ENCODE data around the gene DDX17.
"Not testable (repeated sequence)": the region's sequence is repeated elsewhere in the genome, so short reads cannot be mapped to it uniquely, and the experiment has no call there.

Gene DDX17

GRCh38 chr22:38491707-38492348, 14.3 kb downstream of the DDX17 start:
- DNase-seq: no peak

DNA sequence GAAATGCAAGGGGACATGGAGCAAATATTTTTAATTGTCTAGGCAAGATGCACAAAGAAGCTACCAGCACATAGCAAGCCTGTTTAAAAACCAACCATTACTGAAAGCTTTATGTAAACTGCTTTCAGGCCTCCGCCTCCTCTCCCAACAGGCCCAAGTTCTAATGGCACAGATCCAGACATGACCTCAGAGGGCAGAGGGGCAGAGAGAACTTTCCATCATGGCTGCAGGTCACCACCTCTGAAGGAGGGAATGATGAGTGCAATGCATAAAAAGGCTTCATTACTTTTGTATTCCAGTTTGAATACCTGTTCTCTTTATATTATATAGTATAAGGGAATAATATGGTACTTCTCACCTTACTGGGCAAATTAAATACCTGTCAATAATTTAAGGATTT, 15.2 kb downstream of the DDX17 start:
- DNase-seq: no peak

DNA sequence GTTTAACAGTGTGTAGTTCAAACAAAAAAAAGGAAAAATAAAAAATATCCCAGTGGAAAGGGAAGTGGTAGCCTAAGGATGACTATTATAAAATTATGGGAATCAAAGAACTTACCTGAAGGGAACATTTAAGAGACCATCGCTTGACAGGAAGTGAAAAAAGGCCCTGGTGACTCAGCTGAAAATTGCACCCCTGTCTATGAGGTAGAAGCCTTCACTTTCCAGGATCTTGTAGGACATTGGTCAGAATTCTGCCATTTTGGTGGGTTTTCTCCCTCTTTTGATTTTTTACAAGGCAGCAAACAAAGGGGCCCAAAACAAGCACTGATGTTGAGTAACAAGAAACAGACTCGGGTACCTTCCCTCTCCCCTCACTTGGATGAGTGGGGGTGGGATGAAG, 15.6 kb downstream of the DDX17 start:
- no peak for DNase-seq

DNA sequence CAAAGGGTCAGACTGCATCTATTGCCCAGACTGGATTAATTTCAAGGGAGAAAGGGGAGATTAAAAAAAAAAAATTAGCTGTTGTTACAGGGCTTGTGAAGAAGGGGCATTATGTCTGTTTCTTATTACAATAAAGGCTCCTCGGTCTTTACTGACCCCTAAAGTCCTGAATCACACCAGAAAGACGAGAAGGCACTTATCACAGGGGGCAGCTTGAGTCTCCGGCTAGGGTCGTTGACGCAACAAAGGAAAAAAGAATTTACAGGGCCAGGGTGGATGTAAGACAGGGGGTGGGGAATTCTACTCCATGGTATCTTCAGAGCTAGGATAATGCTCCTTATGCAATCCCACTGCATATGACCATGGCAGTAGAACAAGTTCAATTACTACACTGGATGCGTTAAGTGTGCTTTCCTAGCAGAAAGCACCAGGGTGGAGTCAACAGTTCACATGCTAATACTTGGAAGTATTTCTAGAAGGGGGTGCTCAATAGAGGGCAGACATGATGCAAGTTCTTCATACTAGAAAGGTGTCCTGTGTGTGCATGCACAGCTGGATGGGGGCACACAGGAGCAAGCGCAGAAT, 16.5 kb downstream of the DDX17 start:
- no peak for DNase-seq

DNA sequence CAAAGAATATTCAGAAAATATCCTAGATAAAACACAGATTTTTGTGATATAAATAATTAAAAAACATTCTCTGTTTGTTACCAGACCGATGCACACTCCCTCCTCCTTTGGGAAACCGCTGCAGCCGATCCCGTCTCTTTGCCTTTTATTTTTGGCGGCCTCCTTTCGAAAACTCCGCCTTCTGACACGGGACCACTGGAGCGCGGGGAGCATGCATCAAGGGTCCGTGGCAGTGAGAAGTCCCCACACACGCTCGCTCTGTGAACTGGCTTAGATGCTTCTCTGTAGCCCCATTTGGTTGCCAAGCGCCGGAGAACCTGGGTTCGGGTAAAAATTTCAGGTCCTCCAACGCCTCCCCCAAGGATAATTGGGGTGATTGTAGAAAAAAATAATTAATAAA, 17.0 kb downstream of the DDX17 start:
- no peak for DNase-seq

DNA sequence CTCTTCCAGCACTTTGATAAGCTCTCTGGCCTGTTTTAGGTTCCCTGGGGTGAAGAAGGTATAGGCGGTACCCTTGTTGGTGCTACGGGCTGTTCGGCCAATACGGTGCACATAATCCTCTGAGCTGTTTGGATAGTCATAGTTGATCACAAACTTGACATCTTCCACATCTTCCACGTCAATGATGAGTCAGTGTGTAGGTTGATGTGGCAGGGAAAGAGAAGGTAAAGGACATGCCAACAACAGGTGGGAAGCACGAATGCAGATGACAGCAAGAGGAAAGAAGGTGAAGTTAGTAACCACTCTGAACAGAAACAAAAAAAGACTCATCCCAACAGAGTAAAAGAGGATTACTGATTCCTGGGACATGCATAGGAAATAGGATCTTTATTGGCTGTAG, 18.2 kb downstream of the DDX17 start:
- DNase-seq: no peak

DNA sequence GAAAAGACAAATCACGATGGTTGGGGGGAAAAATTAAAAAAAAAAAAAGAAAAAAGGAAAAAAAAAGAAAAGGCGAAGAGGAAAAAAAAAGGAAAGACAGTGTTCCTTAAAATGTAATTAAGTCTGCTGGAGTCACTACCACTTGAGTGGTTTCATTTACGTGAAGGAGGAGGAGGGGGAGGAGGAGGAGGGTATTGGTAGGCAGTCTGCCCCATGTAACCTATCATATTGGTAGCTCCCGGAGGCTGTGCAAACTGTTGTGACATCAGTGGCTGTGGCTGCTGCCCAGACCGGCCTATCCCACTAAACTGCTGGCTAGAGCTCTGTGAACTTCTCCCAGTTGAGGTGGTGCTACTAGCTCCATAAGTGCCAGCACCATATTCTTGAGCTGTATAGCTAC, 20.3 kb downstream of the DDX17 start:
- no peak for DNase-seq

GRCh38 chr22:38484244-38484643, 21.9 kb downstream of the DDX17 start:
- DNase-seq: no peak

GRCh38 chr22:38482662-38483308, 23.3 kb downstream of the DDX17 start:
- no peak for DNase-seq

DNA sequence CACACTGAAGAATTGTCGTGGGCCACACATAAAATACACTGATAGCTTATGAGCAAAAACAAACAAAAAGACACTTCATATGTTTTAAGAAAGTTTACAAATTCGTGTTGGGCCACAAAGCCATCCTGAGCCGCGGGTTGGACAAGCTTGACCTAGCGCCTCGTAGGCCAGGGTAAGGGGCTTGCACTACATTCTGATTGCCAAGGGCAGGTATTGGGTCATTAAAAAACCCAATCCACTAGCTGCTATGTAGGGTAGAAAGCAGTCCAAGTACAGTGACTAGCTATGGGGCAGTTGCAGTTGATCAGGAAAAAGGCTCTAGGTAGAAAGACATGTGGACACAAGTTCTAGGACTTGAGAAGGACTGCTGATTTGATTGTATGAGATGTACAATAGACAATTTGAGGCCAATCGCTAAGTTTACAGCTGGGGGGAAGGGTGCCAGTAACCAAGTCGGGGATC, 24.2 kb downstream of the DDX17 start:
- no peak for DNase-seq

DNA sequence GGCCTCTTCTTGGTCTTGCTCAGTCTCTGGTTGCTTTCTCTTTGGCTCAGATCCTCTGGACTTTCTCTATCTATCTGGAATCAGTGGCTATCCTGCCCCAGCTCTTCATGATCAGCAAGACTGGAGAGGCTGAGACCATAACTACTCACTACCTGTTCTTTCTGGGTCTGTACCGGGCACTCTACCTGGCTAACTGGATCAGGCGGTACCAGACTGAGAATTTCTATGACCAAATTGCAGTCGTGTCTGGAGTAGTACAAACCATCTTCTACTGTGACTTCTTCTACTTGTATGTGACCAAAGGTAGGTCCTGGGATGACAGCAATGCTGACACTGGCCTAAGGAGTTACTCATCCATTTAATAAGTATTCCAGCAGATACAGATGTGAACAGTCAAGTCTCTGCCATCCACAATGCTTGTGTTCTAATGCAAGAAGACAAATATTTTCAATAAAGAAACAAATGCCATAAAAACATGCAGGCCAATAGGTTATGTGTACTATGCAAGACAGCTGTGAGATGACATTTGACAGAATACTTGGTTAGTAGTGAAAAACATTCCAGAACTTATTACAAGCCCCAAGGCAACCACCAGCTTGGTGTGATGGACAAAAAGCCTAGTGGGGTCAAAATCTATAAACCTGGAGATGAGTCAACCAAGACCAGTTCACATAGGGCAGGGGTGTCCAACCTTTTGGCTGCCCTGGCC, 24.8 kb downstream of the DDX17 start:
- no peak for DNase-seq

DNA sequence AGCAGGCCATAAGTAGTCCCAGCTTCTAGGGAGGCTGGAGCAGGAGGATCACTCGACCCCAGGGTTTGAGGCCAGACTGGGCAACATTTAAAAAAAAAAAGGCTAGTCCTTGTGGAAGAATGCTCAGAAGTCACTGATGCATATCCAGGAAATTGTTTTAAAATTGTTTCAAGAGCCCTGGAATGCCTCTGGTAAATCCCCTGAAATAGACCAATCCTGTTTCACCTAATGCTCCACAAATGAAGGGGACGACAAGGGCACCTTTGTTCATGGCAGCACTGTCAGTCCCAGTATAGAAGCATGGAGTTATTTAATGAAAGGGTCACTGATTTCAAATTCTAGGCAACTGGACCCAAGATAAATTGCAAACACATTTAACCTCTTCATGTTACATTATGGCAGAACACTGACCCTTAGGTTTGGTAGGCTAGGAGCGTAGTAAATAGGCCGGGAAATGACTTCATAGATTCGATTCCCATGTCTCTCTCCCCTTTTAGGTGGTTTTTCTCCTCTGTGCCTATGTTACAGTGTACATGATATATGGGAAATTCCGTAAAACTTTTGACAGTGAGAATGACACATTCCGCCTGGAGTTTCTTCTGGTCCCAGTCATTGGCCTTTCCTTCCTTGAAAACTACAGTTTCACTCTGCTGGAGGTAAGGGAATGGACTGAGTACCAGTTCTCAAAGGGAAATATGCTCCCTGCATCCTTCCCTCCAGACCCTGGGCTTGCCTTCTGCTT, 26.8 kb downstream of the DDX17 start:
- DNase-seq: no peak

DNA sequence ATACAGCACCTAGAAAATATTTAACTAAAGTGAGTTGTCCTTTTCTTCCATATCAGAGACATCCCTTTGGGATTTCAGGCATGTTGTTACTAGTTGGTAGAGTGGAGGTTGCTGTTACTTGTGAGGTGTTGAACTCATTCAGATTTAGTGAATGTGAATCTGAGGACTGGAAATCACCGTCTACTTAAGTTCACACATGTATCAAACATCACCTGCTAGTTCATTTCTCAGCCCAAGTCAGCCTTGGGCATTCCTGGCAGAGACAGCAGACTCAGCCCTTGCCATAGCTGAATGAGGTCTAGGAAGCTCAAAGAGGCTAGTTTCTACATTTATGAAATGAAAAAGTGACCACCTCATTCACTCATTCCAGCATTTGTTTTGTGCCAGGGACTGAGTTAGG, 28.5 kb downstream of the DDX17 start:
- no peak for DNase-seq

GRCh38 chr22:38474003-38474607, 32.0 kb downstream of the DDX17 start:
- no peak for DNase-seq

DNA sequence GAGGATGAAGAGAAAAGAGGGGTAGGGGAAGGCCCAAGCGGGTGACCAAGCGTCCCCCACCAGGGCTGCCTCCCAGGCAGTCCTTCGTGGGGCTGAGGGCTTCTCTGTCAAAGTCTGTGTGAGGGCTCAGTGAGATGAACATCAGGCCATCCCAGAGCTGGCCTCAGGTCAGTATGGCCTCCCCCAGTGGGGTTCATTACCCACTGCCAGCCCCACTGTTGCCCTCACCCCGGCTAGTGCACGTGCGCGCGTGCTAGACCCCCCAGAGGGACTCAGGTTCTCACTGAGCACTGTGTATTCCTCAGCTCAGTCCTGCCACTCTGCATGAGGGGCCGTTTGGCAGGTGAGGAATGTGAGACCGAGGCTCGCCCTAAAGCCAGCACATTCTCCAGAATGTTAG, 34.9 kb downstream of the DDX17 start:
- DNase-seq: no peak

- DNase-seq: not testable (repeated sequence)
Measured at GRCh38 chr22:38470179-38470578, 35.9 kb downstream of the DDX17 start.

DNA sequence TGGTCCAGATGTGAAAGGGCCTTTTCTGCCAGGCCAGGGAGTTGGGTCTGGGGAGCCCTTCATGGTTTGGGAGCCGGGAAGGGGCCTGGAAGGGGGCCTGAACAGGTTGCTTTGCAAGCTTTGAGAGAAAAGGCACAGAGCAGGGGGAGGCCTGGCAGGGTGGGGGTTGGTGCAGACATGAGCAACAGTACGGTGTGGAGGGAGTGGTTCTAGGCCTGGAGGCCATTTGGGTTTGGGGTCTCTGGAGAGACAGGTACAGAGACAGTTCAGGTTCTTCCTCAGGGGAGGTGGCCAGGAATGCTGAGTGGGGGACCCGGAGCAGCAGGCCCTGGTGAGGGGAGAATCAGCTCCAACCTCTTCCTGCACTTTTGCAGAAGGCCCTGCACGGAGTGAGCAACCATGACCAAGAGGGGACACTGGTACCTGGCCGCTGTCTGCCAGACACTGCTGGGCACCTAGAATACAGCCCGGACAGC, 36.8 kb downstream of the DDX17 start:
- no peak for DNase-seq

GRCh38 chr22:38468443-38469305, 37.4 kb downstream of the DDX17 start:
- peak in 1 of 2 experiments; percentile 33 for DNase-seq

DNA sequence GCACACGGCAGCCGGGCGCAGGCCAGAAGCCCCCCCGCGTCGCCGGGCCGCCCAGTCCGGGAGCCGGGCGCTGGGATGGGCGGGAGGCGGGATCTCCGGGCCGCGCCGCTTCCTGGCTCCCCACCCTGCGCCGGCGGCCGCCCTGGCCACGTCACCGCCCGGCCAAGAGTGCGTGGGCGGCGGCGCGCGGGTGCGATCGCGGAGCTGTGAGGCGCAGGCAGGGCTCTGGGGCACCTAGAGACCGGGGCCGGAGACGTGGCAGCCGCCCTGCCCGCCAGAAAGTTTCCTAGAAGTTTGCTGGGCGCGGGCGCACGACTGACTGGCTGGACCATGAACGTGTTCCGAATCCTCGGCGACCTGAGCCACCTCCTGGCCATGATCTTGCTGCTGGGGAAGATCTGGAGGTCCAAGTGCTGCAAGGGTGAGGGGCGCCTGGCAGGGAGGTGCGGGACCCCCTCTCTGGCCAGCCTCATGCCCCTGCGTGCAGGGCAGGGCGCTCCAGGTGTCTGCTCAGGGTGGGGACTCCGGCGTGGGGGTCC, 38.1 kb downstream of the DDX17 start, which contains the start of gene KDELR3:
KDELR3 (plus strand) TSS at position 193 of the 539 bp plus-strand sequence; CDS start at position 331, 138 bp downstream.
- no peak for DNase-seq

GRCh38 chr22:38467438-38467903, 38.6 kb downstream of the DDX17 start:
- DNase-seq: no peak
